Glomerular visceral epithelial cell (primary cell): Measurements from ENCODE around the gene SLC52A3.
A peak's percentile ranks its signal among the peaks of the same experiment; 100 is the strongest.
"Not testable (repeated sequence)": the region's sequence is repeated elsewhere in the genome, so short reads cannot be mapped to it uniquely, and the experiment has no call there.

ENCODE experiments used
- DNase-seq: peaks from one replicate; pipeline ENCODE4 v3.0.0-alpha.2; 2016; ENCODE audit errors: extremely low spot score

Gene SLC52A3

GRCh38 chr20:768426-768978 lies at the start of gene SLC52A3:
TSS of gene SLC52A3 (minus strand) at chr20:768500. CDS start at chr20:765774, 2,726 bp downstream.
- DNase-seq, result no peak

- peak; percentile 72 for DNase-seq
Measured at GRCh38 chr20:815914-816606, 47.8 kb upstream of the SLC52A3 start.

DNA sequence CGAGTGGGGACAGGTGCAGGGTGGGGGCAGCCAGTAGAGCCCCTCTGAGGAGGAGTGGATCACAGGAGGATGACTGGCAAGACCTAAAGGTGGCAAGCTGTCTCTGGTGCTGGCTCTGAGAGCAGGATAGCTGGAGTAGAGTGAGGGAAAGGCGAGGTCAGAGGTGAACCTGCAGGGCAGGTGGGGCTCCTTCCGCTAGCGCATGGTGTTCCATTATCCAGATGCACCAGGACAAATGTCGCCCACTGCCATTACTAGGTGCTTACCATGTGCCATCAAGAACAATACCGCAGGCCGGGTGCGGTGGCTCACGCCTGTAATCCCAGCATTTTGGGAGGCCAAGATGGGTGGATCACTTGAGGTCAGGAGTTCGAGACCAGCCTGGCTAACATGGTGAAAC lies 46.9 kb upstream of the SLC52A3 start:
- no peak for DNase-seq

DNA sequence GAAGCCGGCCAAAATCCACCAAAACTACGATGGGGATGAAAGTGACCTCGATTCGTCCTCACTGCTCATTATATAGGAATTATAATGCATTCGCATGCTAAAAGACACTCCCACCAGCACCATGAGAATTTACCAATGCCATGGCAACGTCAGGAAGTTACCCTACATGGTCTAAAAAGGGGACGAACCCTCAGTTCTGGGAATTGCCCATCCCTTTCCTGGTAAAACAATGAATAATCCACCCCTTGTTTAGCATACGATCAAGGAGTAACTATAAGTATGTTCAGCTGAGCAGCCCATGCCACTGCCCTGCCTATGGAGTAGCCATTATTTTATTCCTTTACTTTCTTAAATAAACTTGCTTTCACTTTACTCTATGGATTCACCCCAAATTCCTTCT lies 45.1 kb upstream of the SLC52A3 start:
- DNase-seq, result no peak

- not testable (repeated sequence) for DNase-seq
Measured at GRCh38 chr20:812435-812814, 44.1 kb upstream of the SLC52A3 start.

DNA sequence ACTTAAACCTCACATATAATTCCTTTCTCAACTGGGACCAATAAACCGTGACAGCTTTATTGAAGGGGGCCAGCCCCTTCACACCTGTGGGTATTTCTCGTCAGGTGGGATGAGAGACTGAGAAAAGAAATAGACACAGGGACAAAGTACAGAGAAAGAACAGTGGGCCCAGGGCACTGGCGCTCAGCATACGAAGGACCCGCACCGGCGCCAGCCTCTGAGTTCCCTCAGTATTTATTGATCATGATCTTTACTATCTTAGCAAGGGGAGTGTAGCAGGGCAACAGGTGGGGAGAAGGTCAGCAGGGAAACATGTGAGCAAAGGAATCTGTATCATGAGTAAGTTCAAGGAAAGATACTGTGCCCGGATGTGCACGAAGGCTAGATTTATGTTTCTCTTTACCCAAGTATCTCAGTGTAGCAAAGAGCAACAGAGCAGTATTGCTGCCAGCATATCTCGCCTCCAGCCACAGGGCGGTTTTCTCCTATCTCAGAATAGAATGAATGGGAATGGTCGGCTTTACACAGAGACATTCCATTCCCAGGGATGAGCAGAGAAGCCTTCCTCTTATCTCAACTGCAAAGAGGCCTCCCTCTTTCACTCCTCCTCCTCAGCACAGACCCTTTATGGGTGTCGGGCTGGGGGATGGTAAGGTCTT lies 43.6 kb upstream of the SLC52A3 start:
- not testable (repeated sequence) for DNase-seq

DNA sequence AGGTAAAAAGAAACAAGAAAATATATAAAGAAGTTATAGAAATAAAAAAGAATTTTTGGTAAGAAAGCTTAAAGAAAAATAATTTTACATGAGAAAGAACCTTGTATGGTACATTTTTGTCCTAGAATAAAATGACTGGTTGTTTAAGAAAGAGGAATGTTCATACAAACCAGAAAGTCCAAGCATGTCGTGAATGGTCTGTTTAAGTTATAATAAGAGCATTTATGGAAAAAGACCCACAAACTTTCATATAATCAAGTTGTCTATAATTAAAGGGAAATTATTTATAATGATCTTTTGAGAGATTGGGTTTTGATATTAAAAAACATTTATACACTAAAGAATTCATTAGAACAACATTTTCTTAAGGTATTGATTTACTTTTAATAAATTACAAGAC lies 37.4 kb upstream of the SLC52A3 start:
- no peak for DNase-seq

DNA sequence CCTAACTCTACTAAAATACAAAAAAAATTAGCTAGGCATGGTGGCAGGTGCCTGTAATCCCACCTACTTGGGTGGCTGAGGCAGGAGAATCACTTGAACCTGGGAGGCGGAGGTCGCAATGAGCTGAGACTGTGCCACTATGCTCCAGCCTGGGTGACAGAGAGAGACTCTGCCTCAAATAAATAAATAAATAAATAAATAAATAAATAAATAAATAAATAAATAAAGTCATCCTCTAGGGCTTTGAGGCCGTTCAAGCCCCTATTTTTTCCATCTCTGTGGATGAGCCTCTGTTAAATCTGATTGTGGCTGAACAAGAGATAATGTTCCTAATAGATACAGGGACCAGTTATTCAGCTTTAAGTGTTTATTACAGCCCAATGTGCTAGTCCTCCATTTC lies 33.4 kb upstream of the SLC52A3 start:
- DNase-seq, result no peak

DNA sequence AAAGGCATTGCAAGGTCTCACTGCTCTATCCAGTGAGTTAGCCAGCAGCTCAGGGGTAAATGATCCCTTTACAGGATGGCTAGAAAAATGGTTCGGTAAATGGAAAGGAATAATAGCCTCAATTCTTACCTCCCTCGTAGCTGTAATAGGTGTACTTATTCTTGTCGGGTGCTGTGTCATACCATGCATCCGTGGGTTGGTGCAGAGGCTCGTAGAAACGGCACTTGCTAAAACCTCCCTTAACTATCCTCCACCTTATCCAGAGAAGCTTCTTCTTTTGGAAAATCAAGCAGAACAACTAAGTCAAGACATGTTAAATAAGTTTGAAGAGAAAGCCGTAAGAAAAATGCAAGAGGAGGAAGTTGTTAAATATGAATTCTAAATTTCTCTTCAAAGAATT lies 31.7 kb upstream of the SLC52A3 start:
- not testable (repeated sequence) for DNase-seq

- DNase-seq, result not testable (repeated sequence)
Measured at GRCh38 chr20:798746-799145, 30.4 kb upstream of the SLC52A3 start.

- DNase-seq, result no peak
Measured at GRCh38 chr20:796921-797320, 28.6 kb upstream of the SLC52A3 start.

DNA sequence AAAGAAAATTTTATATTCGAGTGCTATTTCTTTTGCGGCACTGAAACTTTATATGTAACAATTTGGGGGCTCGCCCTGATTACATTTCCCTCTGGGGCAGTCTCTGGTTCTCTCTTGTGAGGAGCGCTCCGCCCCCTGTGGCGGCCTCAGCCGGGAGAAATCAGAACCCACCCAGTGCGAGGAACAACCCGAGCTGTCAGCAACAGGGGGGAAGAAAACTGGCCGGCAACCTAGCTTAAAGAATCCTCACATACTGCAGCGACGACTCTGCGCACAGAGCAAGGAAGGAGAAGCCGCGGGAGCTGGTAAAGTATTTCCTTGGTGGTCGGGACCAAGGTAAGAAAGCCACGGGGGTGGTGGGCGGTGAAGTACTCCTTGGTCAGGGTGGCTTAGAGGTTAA lies 23.9 kb upstream of the SLC52A3 start:
- DNase-seq, result no peak

DNA sequence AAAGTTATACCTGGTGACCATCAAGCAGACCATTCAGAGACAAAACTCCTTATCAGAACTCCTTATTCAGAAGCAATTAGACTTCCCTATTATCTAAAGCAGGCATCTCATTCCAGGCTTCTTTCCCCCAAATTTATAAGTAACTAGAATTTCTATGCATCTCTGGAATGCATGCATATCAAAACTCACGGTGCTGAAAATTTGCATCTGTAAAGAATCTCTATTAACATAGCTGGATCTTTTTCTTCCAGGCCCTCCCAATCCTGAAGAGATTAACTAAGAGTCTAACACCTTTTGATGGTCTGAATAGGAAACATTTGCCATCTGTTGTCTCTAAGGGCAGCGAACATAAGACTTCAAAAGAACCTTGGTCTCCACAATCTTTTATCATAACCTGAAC lies 22.8 kb upstream of the SLC52A3 start:
- no peak for DNase-seq

GRCh38 chr20:787825-788224 lies 19.5 kb upstream of the SLC52A3 start:
- no peak for DNase-seq

GRCh38 chr20:779771-780170 lies 11.5 kb upstream of the SLC52A3 start:
- DNase-seq, result no peak

DNA sequence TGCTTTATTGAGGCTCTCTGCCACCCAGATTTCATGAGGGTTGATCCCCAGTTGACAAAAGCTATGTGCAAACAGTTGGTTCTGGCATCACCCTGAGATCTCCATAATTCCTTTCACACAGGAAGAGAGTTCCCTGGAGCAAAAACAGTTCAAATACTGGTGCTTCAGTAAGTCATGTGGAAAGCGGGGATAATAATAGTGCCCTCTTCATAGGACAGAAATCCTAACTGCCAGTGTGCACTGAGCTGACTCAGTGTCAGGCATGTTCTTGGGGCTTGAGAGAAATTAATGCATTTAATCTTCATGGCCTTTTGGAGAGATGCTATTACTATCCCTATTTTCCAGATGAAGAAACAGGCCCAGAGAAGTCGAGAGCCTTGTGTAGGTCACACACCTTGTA lies 7.9 kb upstream of the SLC52A3 start:
- no peak for DNase-seq

DNA sequence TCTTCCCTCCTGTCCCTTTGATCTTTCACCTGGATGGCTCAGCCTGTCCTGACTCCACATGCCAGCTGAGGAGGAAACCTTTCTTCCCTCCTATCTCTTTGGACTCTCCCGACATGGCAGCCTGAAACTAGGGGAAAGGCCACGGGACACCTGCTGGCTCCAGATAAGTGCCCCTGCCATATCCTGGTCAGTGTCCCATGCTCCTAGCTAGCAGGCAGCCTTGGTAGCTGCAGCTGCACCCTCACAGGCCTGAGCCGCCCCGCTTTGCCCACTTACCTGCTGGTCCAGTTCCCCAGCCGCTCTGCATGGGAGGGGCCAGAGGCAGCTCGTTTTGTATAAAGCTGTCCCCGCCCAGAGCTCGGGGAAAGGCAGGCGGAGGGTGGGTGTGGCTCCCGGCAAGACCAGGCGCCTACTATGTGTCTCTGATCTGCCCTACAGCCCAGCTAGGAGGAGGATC lies 7.4 kb upstream of the SLC52A3 start:
- DNase-seq, result no peak

GRCh38 chr20:774660-775057 lies 6.4 kb upstream of the SLC52A3 start:
- DNase-seq, result no peak

- no peak for DNase-seq
Measured at GRCh38 chr20:774016-774659, 5.8 kb upstream of the SLC52A3 start.

- no peak for DNase-seq
Measured at GRCh38 chr20:772806-773205, 4.5 kb upstream of the SLC52A3 start.

GRCh38 chr20:771741-772464 lies 3.6 kb upstream of the SLC52A3 start:
- no peak for DNase-seq

DNA sequence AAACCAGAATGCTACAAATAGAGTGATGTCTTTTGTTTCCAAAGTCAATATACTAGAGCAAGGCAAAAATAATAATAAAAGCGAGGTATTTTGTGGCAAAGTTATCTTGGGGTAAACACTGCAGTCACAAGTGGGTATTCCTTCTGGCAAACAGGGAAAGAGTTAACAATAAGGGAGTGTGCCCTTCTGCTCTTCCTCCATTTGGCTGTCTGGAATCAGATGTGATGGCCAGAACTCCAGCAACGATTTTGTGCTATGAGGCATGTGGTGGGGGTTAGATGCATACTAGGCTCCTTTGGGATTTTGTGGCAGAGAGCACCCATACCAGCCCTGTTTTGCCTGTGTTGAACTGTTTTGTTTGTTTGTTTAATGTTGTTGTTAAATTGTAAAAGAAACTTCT lies 2.4 kb upstream of the SLC52A3 start:
- no peak for DNase-seq
